GM12878 (cell line): ENCODE data around the gene SYNGAP1. TPM values are rescaled to one million over a fixed set of nuclear protein-coding genes. Genes with fewer than 3 reads are reported as not detected.

Source experiments
- ATAC-seq: fragments of 200-7000 bp; cut with Tn5 transposase; 3 replicates; pipeline ENCODE4 v1.9.1; 2020; ENCODE audit warnings: mild to moderate bottlenecking, moderate library complexity
- BruUV-seq: library from RNA; stranded (reverse); fragments of 400-500 nt; replicated peaks from 2 replicates; lab custom pipeline; 2021; lab: Mats Ljungman, UMichigan
- CTCF ChIA-PET: fragments of 300-600 bp; sonication (Branson Sonifier 250); formaldehyde crosslinking; extraction: SDS; loops from one replicate; lab custom pipeline; 2021; ENCODE audit warnings: inconsistent platforms; lab: Yijun Ruan, JAX
- POLR2A ChIA-PET: fragments of 350-600 bp; formaldehyde crosslinking; extraction: SDS; loops from one replicate; lab custom pipeline; 2021; ENCODE audit warnings: inconsistent platforms; lab: Charles Lee
- RAD21 ChIA-PET: fragments of 300-600 bp; sonication (Branson Sonifier 250); formaldehyde crosslinking; loops from one replicate; lab custom pipeline; 2023; ENCODE audit warnings: antibody characterized with exemption; ENCODE audit not compliant: unreplicated experiment; lab: Charles Lee
- SMC1A ChIA-PET: fragments of 300-600 bp; sonication (Branson Sonifier 250); formaldehyde crosslinking; loops from one replicate; lab custom pipeline; 2023; ENCODE audit not compliant: unreplicated experiment, uncharacterized antibody; lab: Charles Lee
- DNase-seq: peaks from one replicate; pipeline ENCODE4 v3.0.0-alpha.2; 2011; ENCODE audit warnings: low read depth, low spot score
- FAIRE-seq: peaks from 3 replicates; lab custom pipeline; 2011; peaks lifted over from hg19 to GRCh38; lab: Jason Lieb, UNC
- H2AFZ ChIP-seq: 2 replicates; pipeline ENCODE4 v1.6.0; 2011; ENCODE audit warnings: low read depth, low read length, control low read depth; ENCODE audit not compliant: control insufficient read depth
- H3K27ac ChIP-seq: 2 replicates; pipeline ENCODE4 v1.5.1; 2011; ENCODE audit warnings: control low read depth; ENCODE audit not compliant: control insufficient read depth, insufficient read depth
- H3K27me3 ChIP-seq, 2 experiments: replicated peaks in 1 of 2; 2 replicates each; pipeline versions ENCODE4 v1.6.0 to v1.6.1; 2011; ENCODE audit warnings: low read length in 1 of 2; ENCODE audit not compliant: control insufficient read depth in 2 of 2, insufficient read depth in 2 of 2
- H3K36me3 ChIP-seq, 2 experiments: 2 replicates each; pipeline ENCODE4 v1.5.1; 2011; ENCODE audit warnings: low read length in 1 of 2; ENCODE audit not compliant: control insufficient read depth in 2 of 2, insufficient read depth in 2 of 2
- H3K4me1 ChIP-seq: 2 replicates; pipeline ENCODE4 v1.6.1; 2011; ENCODE audit warnings: mild to moderate bottlenecking, low read length, moderate library complexity, mixed read lengths; ENCODE audit not compliant: control insufficient read depth, insufficient read depth
- H3K4me2 ChIP-seq: 2 replicates; pipeline ENCODE4 v1.6.0; 2011; ENCODE audit warnings: control low read depth; ENCODE audit not compliant: control insufficient read depth, insufficient read depth
- H3K4me3 ChIP-seq: fragments of 200-600 bp; sonication (generic); 2 replicates; pipeline ENCODE4 v1.5.1; 2016
- H3K79me2 ChIP-seq: 2 replicates; pipeline ENCODE4 v1.6.0; 2011; ENCODE audit warnings: low read length; ENCODE audit not compliant: control insufficient read depth, insufficient read depth
- H3K9ac ChIP-seq: 2 replicates; pipeline ENCODE4 v1.8.0; 2011; ENCODE audit warnings: low read length, control low read depth, mixed read lengths; ENCODE audit not compliant: control insufficient read depth, insufficient read depth
- H3K9me3 ChIP-seq: replicated peaks from 3 replicates; pipeline ENCODE4 v1.5.1; 2011; ENCODE audit warnings: mild to moderate bottlenecking, low read length; ENCODE audit not compliant: control insufficient read depth, insufficient read depth
- H4K20me1 ChIP-seq: 2 replicates; pipeline ENCODE4 v1.6.0; 2011; ENCODE audit not compliant: control insufficient read depth, insufficient read depth
- CBFB ChIP-seq: IDR thresholded peaks from 2 replicates; pipeline ENCODE4 v1.6.1; 2016; ENCODE audit warnings: antibody characterized with exemption, low read depth
- DPF2 ChIP-seq: fragments of 450-650 bp; IDR thresholded peaks from 2 replicates; pipeline ENCODE4 v1.6.1; 2017; ENCODE audit warnings: mild to moderate bottlenecking
- EGR1 ChIP-seq, 2 experiments: IDR thresholded peaks; 1 replicate in 1 of 2; 2 replicates in 1 of 2; pipeline ENCODE4 v1.6.1; 2011 to 2012; ENCODE audit warnings: low read depth in 2 of 2, low read length in 2 of 2, borderline replicate concordance in 1 of 2, mild to moderate bottlenecking in 1 of 2, moderate library complexity in 1 of 2
- GATAD2B ChIP-seq: fragments of 450-650 bp; conservative IDR thresholded peaks from 2 replicates; pipeline ENCODE4 v1.6.1; 2017; ENCODE audit warnings: low read depth, mild to moderate bottlenecking, moderate library complexity
- HDGF ChIP-seq: fragments of 450-650 bp; IDR thresholded peaks from 2 replicates; pipeline ENCODE4 v1.6.1; 2016; ENCODE audit warnings: antibody characterized with exemption
- IRF3 ChIP-seq: fragments of 450-650 bp; IDR thresholded peaks from 2 replicates; pipeline ENCODE4 v1.6.1; 2014; ENCODE audit warnings: mild to moderate bottlenecking
- KAT2A ChIP-seq: conservative IDR thresholded peaks from 2 replicates; pipeline ENCODE4 v1.6.1; 2011; ENCODE audit warnings: low read depth, low read length; ENCODE audit not compliant: control insufficient read depth
- MLLT1 ChIP-seq: fragments of 450-650 bp; IDR thresholded peaks from 2 replicates; pipeline ENCODE4 v1.6.1; 2016; ENCODE audit warnings: mild to moderate bottlenecking
- NR2F1 ChIP-seq: fragments of 450-650 bp; conservative IDR thresholded peaks from 2 replicates; pipeline ENCODE4 v1.6.1; 2017; ENCODE audit warnings: mild to moderate bottlenecking
- PAX5 ChIP-seq: IDR thresholded peaks from 2 replicates; pipeline ENCODE4 v1.6.1; 2011; ENCODE audit warnings: low read depth, low read length, borderline replicate concordance
- POLR2A ChIP-seq: IDR thresholded peaks from 2 replicates; pipeline ENCODE4 v1.6.1; 2011; ENCODE audit warnings: low read depth, mild to moderate bottlenecking, low read length
- RAD51 ChIP-seq: fragments of 450-650 bp; IDR thresholded peaks from 2 replicates; pipeline ENCODE4 v1.6.1; 2016; ENCODE audit warnings: moderate library complexity, mild to moderate bottlenecking, inconsistent platforms
- SMAD1 ChIP-seq: fragments of 450-650 bp; IDR thresholded peaks from 2 replicates; pipeline ENCODE4 v1.6.1; 2018; ENCODE audit warnings: mild to moderate bottlenecking, low read depth; ENCODE audit not compliant: partially characterized antibody
- SMAD5 ChIP-seq: IDR thresholded peaks from 2 replicates; pipeline ENCODE4 v1.6.1; 2016; ENCODE audit warnings: antibody characterized with exemption, low read depth
- ZBTB11 ChIP-seq: fragments of 450-650 bp; formaldehyde crosslinking; IDR thresholded peaks from 2 replicates; pipeline ENCODE4 v1.5.0; 2022; ENCODE audit warnings: mild to moderate bottlenecking, missing genetic modification characterization
- ZNF384 ChIP-seq: IDR thresholded peaks from 2 replicates; pipeline ENCODE4 v1.6.1; 2012; ENCODE audit warnings: low read depth, mild to moderate bottlenecking, low read length, improper control_type of control experiment, borderline replicate concordance
- WGBS: methylation state at CpG from one replicate; pipeline ENCODE4 v1.1.6; 2016; ENCODE audit warnings: low lambda C conversion rate; ENCODE audit not compliant: insufficient replicate concordance, insufficient coverage; ENCODE audit errors: missing lambda C conversion rate; 5-methylcytosine and 5-hydroxymethylcytosine counted together
- in situ Hi-C: fragments of 300-500 bp; cut with MboI; formaldehyde crosslinking; loops from 9 replicates; pipeline ENCODE4 v1.14.3; 2018; ENCODE audit warnings: mixed read lengths
- intact Hi-C: fragments of 100-400 bp; cut with micrococcal nuclease; formaldehyde crosslinking; loops from one replicate; pipeline ENCODE4 v1.14.2; 2022; ENCODE audit not compliant: unreplicated experiment
- polyA plus RNA-seq, 11 experiments: library from polyadenylated mRNA; depleted of rRNA in 4 of 11; unstranded in 6 of 11; stranded (reverse) in 5 of 11; fragments of >200 nt; fragmentation: Nextera tagmentation in 4 of 11; fragmentation: Illumina TruSeq in 1 of 11; extraction: Ambion mirVana in 4 of 11; extraction: Trizol in 1 of 11; gene quantifications; 1 replicate in 1 of 11; 2 replicates in 10 of 11; pipeline versions ENCODE4 v1.2.1 to v1.2.3, GENCODE V29; 2011 to 2016; ENCODE audit warnings: inconsistent platforms in 2 of 11, missing spikeins in 2 of 11, low read depth in 1 of 11
- total RNA-seq, 4 experiments: library from RNA; depleted of rRNA in 3 of 4; stranded (reverse); fragments of >200 nt in 3 of 4; fragmentation: Illumina TruSeq in 1 of 4; extraction: Trizol in 1 of 4; gene quantifications; 2 replicates each; pipeline versions ENCODE4 v1.2.1 to v1.2.3, GENCODE V29; 2013 to 2021

The SYNGAP1 gene
- total and polyA plus RNA-seq, 10 of the 15 experiments (the other 5 are each of a cell fraction or from before 2014, with no cell fraction given): 0.05 to 9.2 (median 1.2) TPM

GRCh38 chr6:33391278-33391921, 28.5 kb upstream of the SYNGAP1 start, which contains the start of gene KIFC1 (continued):
- TF ChIP-seq PAX5 (peak; percentile 98), CBFB (0 out of 2 replicates have a peak, but pooled peaks have one; percentile 15), RAD51 (peak; percentile 72; the same call in 1 of the 2 replicates), HDGF (peak; percentile 99), EGR1 (IDR thresholded peaks at IDR 0.05; ENCODE audit: borderline replicate concordance in 1 of 2, low read depth in 2 of 2, low read length in 2 of 2) (peak; percentile 64 to 72), SMAD5 (no peak), KAT2A (no peak), DPF2 (no peak), IRF3 (no peak; the same call in none of the 2 replicates)

GRCh38 chr6:33391922-33392594, 27.8 kb upstream of the SYNGAP1 start:
- in situ Hi-C loops (no loop called here), intact Hi-C loops (loop anchor here (2.0 to 5.0 kb wide), 3 partner anchors 27 to 115 kb away; partner anchors contain the start of genes B3GALT4 and CUTA)
- 0% methylated on average over 17 of the region's 31 CpGs for WGBS
- ChIA-PET SMC1A (interaction anchor here (1.6 kb wide), 1 partner anchor 115 kb away, joined by 3 read pairs; the partner anchor contains the start of gene B3GALT4), POLR2A (interaction anchor here (0.6 to 1.1 kb wide), 3 partner anchors 27 to 103 kb away, joined by 3 to 4 read pairs (median 4); partner anchors contain the start of gene SYNGAP1), RAD21 (interaction anchor here (1.3 to 2.4 kb wide), 2 partner anchors 34 to 63 kb away, joined by 3 to 7 read pairs; partner anchors contain the start of gene ZBTB9), CTCF (interaction anchor here (0.7 kb wide), 1 partner anchor 80 kb away, joined by 3 read pairs; no protein-coding TSS in a partner anchor)
- no TSS peak for BruUV-seq
- Histone ChIP-seq H3K4me2 (peak overlapping the region; percentile 97), H4K20me1 (no peaks in the 10 kb centered on the region), H3K27ac (peak overlapping the region; percentile 91), H3K9me3 (no peaks in the 10 kb centered on the region), H3K36me3 (peaks cover 0 to 2% of the 10 kb centered on the region in 2 experiments; a peak in 1 of 4 replicates), H3K4me3 (peak overlapping the region; percentile 74), H3K9ac (peak overlapping the region; percentile 94), H3K79me2 (peaks cover 50% of the 10 kb centered on the region), H3K27me3 (no peaks in the 10 kb centered on the region), H3K4me1 (peaks cover 6% of the 10 kb centered on the region), H2AFZ (peak overlapping the region; percentile 42)
- no peak for DNase-seq
- no peak for FAIRE-seq
- peak; percentile 29 for ATAC-seq
- TF ChIP-seq GATAD2B: 0 out of 2 replicates have a peak, but pooled peaks have one; percentile 64
- TF ChIP-seq SMAD1: no peak
- TF ChIP-seq ZNF384: no peak
- no peak for TF ChIP-seq ZBTB11 (CRISPR knock-in tag)
- no peak for TF ChIP-seq NR2F1
- TF ChIP-seq MLLT1: 0 out of 2 replicates have a peak, but pooled peaks have one; percentile 24
- peak; percentile 0; the same call in 1 of the 2 replicates for TF ChIP-seq POLR2A
